DMS79 treated with DMSO at 0.1 percent for 48 hours (cell line): Measurements from ENCODE around the gene RIN2.
"Not testable (repeated sequence)": the region's sequence is repeated elsewhere in the genome, so short reads cannot be mapped to it uniquely, and the experiment has no call there.

ENCODE experiments used
- DNase-seq: peaks from one replicate; lab custom pipeline; 2025; lab: John Stamatoyannopoulos, UW

The RIN2 gene

DNA sequence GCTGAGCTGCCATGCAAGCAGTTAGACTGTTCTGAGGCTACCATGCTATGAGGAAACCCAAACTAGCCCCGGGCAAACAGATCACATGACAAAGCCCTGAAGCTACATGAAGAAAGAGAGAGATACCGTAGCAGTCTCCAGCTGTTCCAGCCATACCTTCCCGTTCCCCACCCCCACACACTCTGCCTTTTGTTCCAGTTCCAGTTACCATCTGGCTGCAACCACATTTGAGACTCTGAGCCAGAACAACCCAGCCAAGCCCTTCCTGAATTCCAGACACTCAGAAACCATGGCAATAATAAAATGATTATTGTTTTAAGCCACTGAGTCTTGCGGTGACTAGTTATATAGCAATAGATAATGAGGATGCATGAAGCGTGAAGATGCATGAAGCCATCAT is 28.3 kb downstream of the RIN2 start:
- peak; percentile 8 for DNase-seq

DNA sequence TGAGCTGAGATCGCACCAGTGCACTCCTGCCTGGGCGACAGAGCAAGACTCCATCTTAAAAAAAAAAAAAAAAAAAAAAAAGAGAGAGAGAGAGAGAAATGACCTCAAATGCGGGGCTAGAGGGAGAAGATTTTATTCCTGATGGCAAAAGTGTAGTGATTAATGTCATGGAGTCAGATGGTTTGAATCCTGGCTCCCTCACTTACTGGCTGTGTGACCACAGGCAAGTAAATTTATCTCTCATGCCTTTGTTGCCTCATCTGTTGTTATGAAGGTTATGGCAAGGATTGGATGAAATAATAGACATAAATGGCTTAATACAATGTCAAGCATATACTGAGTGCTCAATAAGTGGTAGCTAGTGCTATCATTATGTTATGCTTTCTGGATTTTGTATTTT is 29.3 kb downstream of the RIN2 start:
- DNase-seq, result no peak

DNA sequence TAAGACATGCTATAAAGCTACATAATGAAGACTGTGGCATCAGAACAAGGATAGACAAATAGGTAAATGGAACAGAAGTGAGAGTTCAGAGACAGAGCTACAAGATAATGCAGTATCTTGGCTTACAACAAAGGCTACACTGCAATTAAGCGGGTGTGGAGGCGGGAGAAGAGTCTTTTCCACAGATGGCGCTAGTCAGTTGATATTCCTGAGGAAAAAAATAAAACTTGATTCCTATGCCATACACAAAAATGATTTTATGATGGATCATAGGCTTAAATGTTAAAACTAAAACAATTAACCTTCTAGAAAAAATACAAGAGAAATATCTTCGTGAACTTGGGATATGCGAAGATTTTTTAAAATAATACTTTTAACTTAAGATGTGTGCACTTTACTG is 31.0 kb downstream of the RIN2 start:
- no peak for DNase-seq

DNA sequence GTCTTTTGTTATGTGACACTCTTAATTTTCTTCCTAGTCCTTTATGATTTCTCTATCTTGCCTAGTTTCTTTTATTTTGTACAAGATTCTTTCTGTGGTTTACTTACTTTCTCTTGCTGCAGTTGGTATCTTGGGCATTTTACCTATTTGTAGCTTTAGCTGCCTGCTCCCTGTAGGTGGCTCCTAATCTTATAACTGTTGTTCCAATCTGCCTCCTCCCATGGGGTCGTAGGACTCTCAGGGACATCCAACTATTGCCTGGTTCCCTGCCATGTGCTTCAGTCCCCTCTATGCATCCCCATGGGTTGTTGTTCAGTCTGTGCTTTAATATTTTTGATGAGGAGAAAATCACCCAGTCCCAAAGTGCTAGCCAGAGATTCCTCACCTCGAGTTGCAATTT is 31.4 kb downstream of the RIN2 start:
- DNase-seq, result no peak

DNA sequence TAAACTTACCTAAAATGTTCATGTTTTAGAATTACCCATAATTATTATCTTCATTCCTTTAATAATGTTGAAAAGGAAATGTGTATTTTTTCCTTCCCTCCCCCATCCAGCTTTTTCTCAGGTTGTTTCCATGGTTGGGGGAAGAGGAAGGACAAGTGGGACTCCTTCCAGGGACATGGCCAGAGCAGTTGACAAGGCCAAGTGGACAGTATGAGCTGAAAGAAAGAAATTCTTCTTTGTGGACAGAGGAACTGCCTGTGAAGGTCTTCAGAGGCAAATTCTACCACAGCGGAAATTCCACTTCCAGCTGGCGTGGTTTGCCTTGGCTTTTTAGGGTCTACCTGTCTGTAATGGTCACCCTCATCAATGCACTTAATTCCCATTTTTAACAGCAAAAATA is 33.8 kb downstream of the RIN2 start:
- DNase-seq, result no peak

DNA sequence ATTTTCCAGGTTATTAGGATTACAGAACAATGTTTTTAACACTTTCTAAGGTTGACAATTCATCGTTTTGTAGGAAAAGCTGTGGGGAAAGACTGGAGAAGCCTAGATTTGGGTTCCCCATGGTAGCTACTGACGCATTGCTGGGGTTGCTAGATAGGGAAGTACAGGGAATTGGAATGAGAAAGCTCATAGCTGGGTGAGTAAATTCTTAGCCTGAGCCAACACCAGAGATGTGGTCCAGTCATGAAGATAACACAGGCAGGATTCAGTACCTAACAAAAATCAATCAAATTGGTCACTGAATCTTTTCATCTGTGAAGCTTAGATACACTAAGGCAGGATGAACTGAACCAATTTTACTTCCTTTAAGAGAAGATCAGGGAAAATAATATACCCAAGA is 35.7 kb downstream of the RIN2 start:
- no peak for DNase-seq

DNA sequence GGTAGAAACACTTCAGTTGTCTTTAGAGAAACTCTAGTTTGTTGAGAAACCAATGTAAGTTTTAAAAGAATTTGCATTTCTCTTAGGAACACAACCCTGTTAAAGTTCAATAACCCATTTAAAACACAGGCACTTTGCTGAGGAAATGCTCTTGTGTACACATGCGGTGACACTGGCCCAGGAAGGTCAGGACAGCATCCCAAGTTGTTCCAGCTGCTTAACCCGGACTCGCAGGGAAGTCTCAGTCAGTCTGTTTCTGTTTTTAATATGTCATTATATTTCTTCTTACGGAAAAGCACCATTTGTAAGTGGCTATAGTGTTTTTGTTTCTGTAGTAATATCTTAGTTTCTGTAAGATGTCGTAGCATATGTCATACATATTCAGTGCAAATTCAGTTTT is 36.9 kb downstream of the RIN2 start:
- no peak for DNase-seq

DNA sequence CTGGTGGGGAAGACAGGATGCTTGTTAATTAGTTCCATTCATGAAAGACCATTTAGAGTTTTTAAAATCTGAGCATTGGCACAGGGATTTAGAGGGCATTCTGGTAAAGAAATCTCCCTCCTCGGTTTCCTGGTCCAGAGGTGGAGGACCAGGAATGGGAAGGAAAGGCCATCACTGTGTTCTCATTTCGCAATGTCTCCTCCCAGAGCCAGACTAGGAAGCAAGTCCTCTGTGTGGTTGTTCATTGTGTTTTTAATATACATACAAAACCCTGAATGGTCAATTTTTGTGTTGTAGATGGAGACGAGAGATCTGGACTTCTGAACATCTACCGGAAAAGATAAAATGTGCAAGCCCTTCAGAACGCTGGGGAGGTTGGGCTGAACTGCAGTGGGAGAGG is 41.3 kb downstream of the RIN2 start:
- no peak for DNase-seq

DNA sequence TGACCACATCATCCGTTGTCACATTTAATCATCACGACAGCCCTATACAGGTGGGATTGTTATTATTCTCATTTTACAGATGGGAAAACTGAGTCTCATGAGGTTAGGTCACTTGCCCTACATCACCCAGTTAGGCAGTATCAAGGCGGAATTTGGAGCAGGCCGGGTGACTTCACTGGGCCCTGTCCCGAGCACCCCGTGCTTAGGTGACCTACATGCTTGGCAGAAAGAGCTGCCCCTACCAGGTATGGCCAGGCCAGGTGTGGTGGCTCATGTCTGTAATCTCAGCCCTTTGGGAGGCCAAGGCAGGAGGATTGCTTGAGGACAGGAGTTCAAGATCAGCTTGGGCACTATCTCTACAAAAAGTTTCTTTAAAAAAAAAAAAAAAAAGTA is 44.0 kb downstream of the RIN2 start:
- no peak for DNase-seq

DNA sequence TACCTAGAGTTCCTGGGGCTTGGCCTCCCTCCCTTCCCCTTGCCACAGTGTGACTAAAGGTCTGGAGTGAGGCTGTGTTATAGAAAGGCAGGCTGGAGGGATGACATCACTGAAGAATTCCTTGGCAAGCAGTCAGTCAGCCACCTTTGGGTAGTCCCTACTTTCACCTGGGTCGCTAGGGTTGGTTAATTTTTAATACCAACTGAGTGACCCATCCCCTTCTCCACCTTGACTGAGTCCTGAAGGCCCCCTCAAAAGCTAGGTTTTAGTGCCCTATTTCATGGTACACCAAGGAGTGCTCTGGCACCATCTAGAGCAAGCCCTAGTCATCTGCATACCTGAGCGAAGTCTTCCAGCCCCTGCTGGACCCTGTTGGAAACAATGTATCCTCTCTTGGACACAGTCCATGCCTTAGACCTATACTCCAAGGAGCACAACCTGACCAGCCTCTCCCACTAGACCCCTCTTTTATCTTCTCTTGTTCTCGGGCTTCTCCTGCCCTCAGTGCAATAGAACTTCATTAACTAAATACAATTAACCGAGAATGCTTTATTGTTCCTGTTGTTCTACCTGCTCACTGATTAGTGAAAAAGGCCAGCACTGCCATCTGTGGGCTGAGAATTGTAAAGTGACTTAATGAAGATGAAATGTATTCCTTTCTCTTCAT is 44.6 kb downstream of the RIN2 start:
- no peak for DNase-seq

DNA sequence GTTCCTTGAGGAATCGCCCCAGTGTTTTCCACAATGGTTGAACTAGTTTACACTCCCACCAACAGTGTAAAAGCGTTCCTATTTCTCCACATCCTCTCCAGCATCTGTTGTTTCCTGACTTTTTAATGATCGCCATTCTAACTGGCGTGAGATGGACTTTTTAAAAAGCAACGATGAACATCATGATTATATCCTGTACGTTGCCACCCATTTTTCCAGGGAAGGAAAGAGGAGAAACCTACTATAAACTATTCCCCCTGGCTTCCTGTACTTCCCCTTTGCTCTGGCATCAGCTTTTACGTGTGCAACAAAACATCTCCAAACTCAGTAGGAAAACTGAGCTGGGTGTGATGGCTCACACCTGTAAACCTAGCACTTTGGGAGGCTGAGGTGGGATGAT is 48.2 kb downstream of the RIN2 start:
- DNase-seq, result not testable (repeated sequence)

DNA sequence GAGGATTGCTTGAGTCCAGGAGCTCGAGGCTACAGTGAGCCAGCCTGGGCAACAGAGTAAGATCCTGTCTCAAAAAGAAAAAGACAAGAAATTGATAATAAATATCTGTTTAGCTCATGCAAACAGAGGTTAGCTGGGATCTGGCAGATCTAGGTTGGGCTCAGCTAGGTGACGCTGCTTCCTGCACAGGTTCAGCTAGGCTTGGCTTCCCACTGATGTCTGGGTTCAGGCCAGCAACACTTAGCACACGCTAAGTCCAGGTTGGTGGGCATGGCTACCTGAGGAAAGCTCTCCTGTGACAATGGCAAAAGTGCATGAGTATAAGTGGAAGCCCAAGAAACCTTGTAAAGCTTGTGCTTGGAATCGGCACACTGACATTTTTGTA is 48.7 kb downstream of the RIN2 start:
- no peak for DNase-seq

DNA sequence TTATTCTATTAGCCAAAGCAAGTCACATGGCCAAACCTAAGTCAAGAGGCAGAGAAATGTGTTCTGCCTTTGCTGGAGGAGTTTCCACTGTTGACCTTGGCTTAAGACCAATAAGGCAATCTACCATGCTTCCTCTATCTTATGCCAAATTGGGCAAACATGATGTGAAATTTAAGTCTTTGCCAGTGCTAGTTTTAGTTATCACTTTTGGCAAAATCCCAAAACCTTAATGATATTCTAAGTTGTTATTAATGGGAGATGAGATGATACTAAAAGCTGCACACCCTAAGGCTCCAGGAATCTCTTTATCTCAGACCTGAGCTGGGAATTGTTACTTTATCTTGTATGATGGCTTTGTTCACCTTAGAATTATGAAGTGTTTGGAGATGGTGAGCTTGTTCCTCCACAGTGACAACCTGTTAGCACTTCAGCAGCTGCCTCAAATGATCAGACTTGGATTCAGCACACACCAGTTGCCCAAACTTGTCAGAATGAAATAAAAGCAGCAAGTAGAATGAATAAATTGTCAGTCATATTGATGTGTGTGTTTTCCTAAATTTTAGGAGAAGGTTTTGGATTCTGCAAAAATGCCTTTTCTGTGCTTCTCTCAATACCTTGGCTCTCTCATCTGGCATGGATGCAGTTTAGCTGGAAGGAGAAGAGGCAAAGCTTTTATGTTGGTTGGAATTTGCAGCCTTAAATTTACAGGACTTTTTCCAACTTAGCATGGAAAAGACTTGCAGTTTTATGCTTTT is 49.3 kb downstream of the RIN2 start:
- peak; percentile 98 for DNase-seq
